LoVo (cell line): ENCODE measurements around the gene LGALS3BP.
"Not testable (repeated sequence)": the region's sequence is repeated elsewhere in the genome, so short reads cannot be mapped to it uniquely, and the experiment has no call there.

Experiments used
- DNase-seq: peaks from one replicate; pipeline ENCODE4 v3.0.0-alpha.2; 2016; ENCODE audit warnings: low spot score

The LGALS3BP gene

GRCh38 chr17:78979780-78980623 is at the start of gene LGALS3BP:
Gene LGALS3BP, minus strand, starts transcription at chr17:78979923. Its CDS starts 2,732 bp downstream, at chr17:78977191.
- peak; percentile 88 for DNase-seq

- DNase-seq: no peak
These were observed 49.0 kb upstream of the LGALS3BP start for GRCh38 chr17:79028496-79029326.

GRCh38 chr17:79027925-79028491 is 48.3 kb upstream of the LGALS3BP start:
- DNase-seq: peak; percentile 37

GRCh38 chr17:79027274-79027924 is 47.7 kb upstream of the LGALS3BP start:
- peak; percentile 20 for DNase-seq

- DNase-seq: peak; percentile 89
These were observed 46.9 kb upstream of the LGALS3BP start for GRCh38 chr17:79026376-79027273.

GRCh38 chr17:79024901-79025737 is 45.4 kb upstream of the LGALS3BP start:
- DNase-seq: no peak

- peak; percentile 57 for DNase-seq
These were observed 44.4 kb upstream of the LGALS3BP start, which contains the start of gene C1QTNF1 for GRCh38 chr17:79023886-79024771. Gene C1QTNF1, plus strand, starts transcription at chr17:79024169. Its CDS starts 19,800 bp downstream, at chr17:79043969.

- DNase-seq: no peak
These were observed 43.5 kb upstream of the LGALS3BP start for GRCh38 chr17:79023180-79023705.

GRCh38 chr17:79022507-79022991 is 42.8 kb upstream of the LGALS3BP start:
- DNase-seq: no peak

GRCh38 chr17:79021929-79022328 is 42.2 kb upstream of the LGALS3BP start:
- not testable (repeated sequence) for DNase-seq

- no peak for DNase-seq
These were observed 41.0 kb upstream of the LGALS3BP start for GRCh38 chr17:79020631-79021301.

GRCh38 chr17:79019632-79020584 is 40.2 kb upstream of the LGALS3BP start:
- DNase-seq: peak; percentile 58

GRCh38 chr17:79019261-79019631 is 39.5 kb upstream of the LGALS3BP start:
- DNase-seq: no peak

GRCh38 chr17:79018370-79018695 is 38.6 kb upstream of the LGALS3BP start:
- DNase-seq: no peak

GRCh38 chr17:79017546-79018369 is 38.0 kb upstream of the LGALS3BP start:
- DNase-seq: no peak

GRCh38 chr17:79014158-79014758 is 34.5 kb upstream of the LGALS3BP start:
- no peak for DNase-seq
